AG09309 (cell line): ENCODE results near the gene ZKSCAN7.

ENCODE experiments used
- DNase-seq: peaks from one replicate; pipeline ENCODE4 v3.0.0-alpha.2; 2010; ENCODE audit warnings: low read depth
- H3K4me3 ChIP-seq: 2 replicates; pipeline ENCODE4 v1.5.1; 2011; ENCODE audit warnings: mild to moderate bottlenecking, low read depth, low read length, moderate library complexity; ENCODE audit not compliant: control insufficient read depth
- CTCF ChIP-seq: IDR thresholded peaks from 2 replicates; pipeline ENCODE4 v1.5.1; 2011; ENCODE audit warnings: mild to moderate bottlenecking, low read depth, low read length, inconsistent platforms; ENCODE audit not compliant: insufficient read depth, control insufficient read depth; ENCODE audit errors: missing control alignments

Gene ZKSCAN7

GRCh38 chr3:44554626-44555592, at the start of gene ZKSCAN7:
Gene ZKSCAN7 (plus strand): TSS chr3:44555193. CDS start chr3:44557048, 1,855 bp downstream.
- TF ChIP-seq CTCF = no peak
- H3K4me3 ChIP-seq = peak within 1 kb of the TSS; percentile 56
- no peak for DNase-seq

GRCh38 chr3:44506556-44506955, 48.4 kb upstream of the ZKSCAN7 start:
- no peak for DNase-seq
- H3K4me3 ChIP-seq = no peak overlapping the region
- no peak for TF ChIP-seq CTCF

DNA sequence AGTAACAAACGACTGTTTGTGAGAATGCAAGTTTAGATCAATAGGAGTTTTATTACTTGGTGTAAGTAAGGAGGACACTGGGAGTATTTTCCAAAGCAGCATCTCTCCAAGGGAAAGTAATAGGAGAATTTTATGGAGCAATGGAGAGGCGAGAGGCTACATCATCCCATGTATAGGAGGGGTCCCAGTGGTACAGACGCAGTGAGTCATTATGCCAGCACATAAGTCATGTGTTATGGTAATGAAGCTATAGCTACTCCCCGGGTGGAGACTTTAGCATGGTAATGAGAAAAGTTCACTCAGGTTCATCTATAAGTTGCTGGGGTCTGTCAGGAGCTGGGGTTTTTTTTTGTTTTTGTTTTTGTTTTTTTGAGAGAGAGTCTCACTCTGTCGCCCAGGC, 48.0 kb upstream of the ZKSCAN7 start:
- H3K4me3 ChIP-seq = no peak overlapping the region
- DNase-seq = no peak
- no peak for TF ChIP-seq CTCF

DNA sequence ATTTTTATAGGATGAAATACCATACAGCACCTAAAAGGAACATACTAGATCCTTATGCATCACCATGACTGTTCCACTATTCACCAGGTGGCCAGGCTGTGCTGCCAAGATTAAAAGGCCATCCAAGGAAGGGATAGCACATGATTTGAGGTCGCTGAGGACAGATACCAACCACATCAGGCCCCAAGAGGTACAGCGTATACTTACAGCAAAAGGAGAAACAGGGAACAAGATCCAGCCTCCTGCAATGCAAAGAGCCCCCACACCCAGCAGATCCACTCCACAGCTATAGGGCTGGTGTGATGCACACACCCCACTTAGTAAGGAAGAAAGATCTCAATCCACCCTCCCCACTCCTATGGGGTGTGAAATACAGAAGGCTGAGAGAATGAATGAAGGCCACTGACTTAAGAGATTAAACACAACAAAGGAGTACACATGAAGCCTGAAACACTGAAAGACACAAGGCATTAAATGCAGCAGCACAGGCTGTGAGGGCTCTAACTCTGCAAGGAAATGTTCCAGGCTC, 45.5 kb upstream of the ZKSCAN7 start:
- peak overlapping the region; percentile 56 for H3K4me3 ChIP-seq
- no peak for DNase-seq
- TF ChIP-seq CTCF = no peak

- TF ChIP-seq CTCF = no peak
- peak overlapping the region; percentile 56 for H3K4me3 ChIP-seq
- DNase-seq = no peak
Measured at GRCh38 chr3:44510000-44510368, 45.0 kb upstream of the ZKSCAN7 start.

GRCh38 chr3:44511238-44511566, 43.8 kb upstream of the ZKSCAN7 start:
- no peak for DNase-seq
- no peak for TF ChIP-seq CTCF
- peak overlapping the region; percentile 56 for H3K4me3 ChIP-seq

- H3K4me3 ChIP-seq = no peak overlapping the region
- no peak for TF ChIP-seq CTCF
- DNase-seq = no peak
Measured at GRCh38 chr3:44513513-44513912, 41.5 kb upstream of the ZKSCAN7 start.
